ENCODE data around the gene OPN5.

The OPN5 gene

GRCh38 chr6:47781732-47782131 lies at the start of gene OPN5:
TSS of gene OPN5 (plus strand) at chr6:47782032. CDS start at chr6:47782067, 35 bp downstream.
- no peak for DNase-seq (ENCODE audit: low spot score)
- TF ChIP-seq CTCF (IDR thresholded peaks at IDR 0.05; ENCODE audit: borderline replicate concordance, control extremely low read depth, extremely low read depth, insufficient read depth, missing control alignments) = no peak
- in situ Hi-C loops (cut with MboI; ENCODE audit: low sequenced_read_pairs, unreplicated experiment) = loop anchor here (25.0 kb wide), 1 partner anchor 1631 kb away; no protein-coding TSS in a partner anchor

- DNase-seq (ENCODE audit: low spot score) = peak; percentile 37
- TF ChIP-seq CTCF (IDR thresholded peaks at IDR 0.05; ENCODE audit: borderline replicate concordance, control extremely low read depth, extremely low read depth, insufficient read depth, missing control alignments) = peak; percentile 35
- in situ Hi-C loops (cut with MboI; ENCODE audit: low sequenced_read_pairs, unreplicated experiment) = loop anchor here (25.0 kb wide), 2 partner anchors 97 to 322 kb away; no protein-coding TSS in a partner anchor
These were observed 47.8 kb upstream of the OPN5 start for GRCh38 chr6:47733879-47734558.

GRCh38 chr6:47734831-47735481 lies 46.9 kb upstream of the OPN5 start:
- no peak for DNase-seq (ENCODE audit: low spot score)
- TF ChIP-seq CTCF (IDR thresholded peaks at IDR 0.05; ENCODE audit: borderline replicate concordance, control extremely low read depth, extremely low read depth, insufficient read depth, missing control alignments) = no peak
- in situ Hi-C loops (cut with MboI; ENCODE audit: low sequenced_read_pairs, unreplicated experiment) = loop anchor here (25.0 kb wide), 2 partner anchors 98 to 323 kb away; no protein-coding TSS in a partner anchor

- no peak for TF ChIP-seq CTCF (IDR thresholded peaks at IDR 0.05; ENCODE audit: borderline replicate concordance, control extremely low read depth, extremely low read depth, insufficient read depth, missing control alignments)
- no peak for DNase-seq (ENCODE audit: low spot score)
- in situ Hi-C loops (cut with MboI; ENCODE audit: low sequenced_read_pairs, unreplicated experiment) = loop anchor here (25.0 kb wide), 2 partner anchors 99 to 324 kb away; no protein-coding TSS in a partner anchor
These were observed 45.6 kb upstream of the OPN5 start for GRCh38 chr6:47736083-47736700.

- no peak for DNase-seq (ENCODE audit: low spot score)
- no peak for TF ChIP-seq CTCF (IDR thresholded peaks at IDR 0.05; ENCODE audit: borderline replicate concordance, control extremely low read depth, extremely low read depth, insufficient read depth, missing control alignments)
- in situ Hi-C loops (cut with MboI; ENCODE audit: low sequenced_read_pairs, unreplicated experiment) = loop anchor here (25.0 kb wide), 2 partner anchors 100 to 325 kb away; no protein-coding TSS in a partner anchor
These were observed 44.4 kb upstream of the OPN5 start for GRCh38 chr6:47737406-47737805.

GRCh38 chr6:47740714-47741113 lies 41.1 kb upstream of the OPN5 start:
- no peak for DNase-seq (ENCODE audit: low spot score)
- no peak for TF ChIP-seq CTCF (IDR thresholded peaks at IDR 0.05; ENCODE audit: borderline replicate concordance, control extremely low read depth, extremely low read depth, insufficient read depth, missing control alignments)
- in situ Hi-C loops (cut with MboI; ENCODE audit: low sequenced_read_pairs, unreplicated experiment) = loop anchor here (25.0 kb wide), 2 partner anchors 103 to 328 kb away; no protein-coding TSS in a partner anchor

All from GM13976 (cell line).